WTC11 (cell line): Measurements from ENCODE around the gene NR1H3.

Experiments used
- ELF4 ChIP-seq: sonication (generic); formaldehyde crosslinking; IDR thresholded peaks from 2 replicates; pipeline ENCODE4 v1.8.1; 2022; ENCODE audit warnings: low read depth, mild to moderate bottlenecking, moderate library complexity, missing genetic modification reagents
- FOXJ3 ChIP-seq: sonication (generic); formaldehyde crosslinking; IDR thresholded peaks from 2 replicates; pipeline ENCODE4 v1.9.0; 2021; ENCODE audit warnings: missing genetic modification reagents, mild to moderate bottlenecking, borderline replicate concordance
- FOXP1 ChIP-seq: sonication (generic); formaldehyde crosslinking; IDR thresholded peaks from 2 replicates; pipeline ENCODE4 v1.8.0; 2022; ENCODE audit warnings: missing genetic modification reagents, mild to moderate bottlenecking, moderate library complexity, borderline replicate concordance
- HMGXB4 ChIP-seq: sonication (generic); formaldehyde crosslinking; IDR thresholded peaks from 2 replicates; pipeline ENCODE4 v1.8.1; 2023; ENCODE audit warnings: mild to moderate bottlenecking, moderate library complexity, missing genetic modification reagents
- MLX ChIP-seq: sonication (generic); formaldehyde crosslinking; IDR thresholded peaks from 2 replicates; pipeline ENCODE4 v1.8.1; 2023; ENCODE audit warnings: mild to moderate bottlenecking, missing genetic modification reagents, moderate library complexity
- NFATC4 ChIP-seq: fragments of 250-450 bp; sonication (Bioruptor Pico); IDR thresholded peaks from 2 replicates; pipeline ENCODE4 v1.9.0; 2021; ENCODE audit warnings: mild to moderate bottlenecking
- OVOL2 ChIP-seq: fragments of 250-450 bp; sonication (Bioruptor Pico); IDR thresholded peaks from 2 replicates; pipeline ENCODE4 v1.9.0; 2021; ENCODE audit warnings: mild to moderate bottlenecking, borderline replicate concordance
- USF2 ChIP-seq: sonication (generic); formaldehyde crosslinking; IDR thresholded peaks from 2 replicates; pipeline ENCODE4 v1.8.1; 2023; ENCODE audit warnings: mild to moderate bottlenecking, missing genetic modification reagents, moderate library complexity
- ZBTB21 ChIP-seq: sonication (generic); formaldehyde crosslinking; IDR thresholded peaks from 2 replicates; pipeline ENCODE4 v1.8.1; 2023; ENCODE audit warnings: mild to moderate bottlenecking, missing genetic modification reagents, borderline replicate concordance
- ZNF263 ChIP-seq: sonication (generic); formaldehyde crosslinking; IDR thresholded peaks from 2 replicates; pipeline ENCODE4 v1.8.1; 2022; ENCODE audit warnings: low read depth, mild to moderate bottlenecking, moderate library complexity, missing genetic modification reagents
- ZNF416 ChIP-seq: fragments of 250-450 bp; sonication (Bioruptor Pico); IDR thresholded peaks from 2 replicates; pipeline ENCODE4 v1.9.0; 2021; ENCODE audit warnings: mild to moderate bottlenecking, inconsistent platforms
- TF ChIP-seq, protein P1 (sequence below): fragments of 200-600 bp; IDR thresholded peaks from 2 replicates; pipeline ENCODE4 v1.8.0; 2022; ENCODE audit warnings: antibody characterized with exemption
- TF ChIP-seq, protein P2 (sequence below): sonication (generic); formaldehyde crosslinking; IDR thresholded peaks from 2 replicates; pipeline ENCODE4 v1.8.0; 2022; ENCODE audit warnings: mild to moderate bottlenecking, missing genetic modification reagents

DNA sequence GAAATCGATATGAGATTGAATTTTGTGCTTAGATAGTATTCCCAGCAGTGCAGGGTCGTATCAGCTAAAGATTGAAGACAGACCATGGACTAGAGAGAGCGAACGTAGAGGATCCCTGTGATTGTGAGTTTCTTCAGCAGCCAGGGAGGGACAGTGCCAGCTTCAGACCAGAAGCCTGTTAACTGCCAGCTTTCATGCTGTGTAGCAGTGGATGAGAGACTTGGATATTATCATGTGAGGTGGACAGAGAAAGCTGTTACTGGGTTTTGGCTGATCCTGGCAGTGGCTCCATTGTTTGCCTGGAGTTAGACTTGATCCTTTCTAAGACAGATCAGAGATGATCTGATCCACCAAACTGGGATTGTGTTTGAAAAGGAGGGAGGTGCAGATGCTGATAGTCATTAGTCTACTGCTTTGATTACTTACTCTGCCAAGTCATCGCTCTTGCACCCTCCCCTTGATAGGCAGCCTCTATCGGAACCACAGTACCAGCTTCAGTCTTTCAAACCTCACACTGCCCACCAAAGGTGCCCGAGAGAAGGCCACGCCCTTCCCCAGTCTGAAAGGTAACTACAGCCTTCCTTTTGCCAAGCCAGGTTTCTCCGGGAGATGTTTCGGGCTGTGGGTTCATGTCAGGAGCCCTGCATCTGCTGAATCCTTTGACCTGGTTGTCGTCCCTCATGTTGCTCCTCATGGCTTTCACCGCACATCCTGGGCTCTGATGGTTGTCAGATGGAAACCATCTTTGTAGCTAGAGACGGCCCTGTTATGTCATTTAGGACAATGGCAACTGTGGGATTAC, 28.4 kb downstream of the NR1H3 start:
- TF ChIP-seq, protein P1, sequence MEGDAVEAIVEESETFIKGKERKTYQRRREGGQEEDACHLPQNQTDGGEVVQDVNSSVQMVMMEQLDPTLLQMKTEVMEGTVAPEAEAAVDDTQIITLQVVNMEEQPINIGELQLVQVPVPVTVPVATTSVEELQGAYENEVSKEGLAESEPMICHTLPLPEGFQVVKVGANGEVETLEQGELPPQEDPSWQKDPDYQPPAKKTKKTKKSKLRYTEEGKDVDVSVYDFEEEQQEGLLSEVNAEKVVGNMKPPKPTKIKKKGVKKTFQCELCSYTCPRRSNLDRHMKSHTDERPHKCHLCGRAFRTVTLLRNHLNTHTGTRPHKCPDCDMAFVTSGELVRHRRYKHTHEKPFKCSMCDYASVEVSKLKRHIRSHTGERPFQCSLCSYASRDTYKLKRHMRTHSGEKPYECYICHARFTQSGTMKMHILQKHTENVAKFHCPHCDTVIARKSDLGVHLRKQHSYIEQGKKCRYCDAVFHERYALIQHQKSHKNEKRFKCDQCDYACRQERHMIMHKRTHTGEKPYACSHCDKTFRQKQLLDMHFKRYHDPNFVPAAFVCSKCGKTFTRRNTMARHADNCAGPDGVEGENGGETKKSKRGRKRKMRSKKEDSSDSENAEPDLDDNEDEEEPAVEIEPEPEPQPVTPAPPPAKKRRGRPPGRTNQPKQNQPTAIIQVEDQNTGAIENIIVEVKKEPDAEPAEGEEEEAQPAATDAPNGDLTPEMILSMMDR: no peak
- TF ChIP-seq ELF4 (CRISPR knock-in tag) (no peak), FOXJ3 (CRISPR knock-in tag) (no peak), MLX (no peak), USF2 (no peak), NFATC4 (CRISPR knock-in tag) (no peak), ZNF263 (CRISPR knock-in tag) (no peak), ZNF416 (CRISPR knock-in tag) (no peak), FOXP1 (CRISPR knock-in tag) (no peak), HMGXB4 (CRISPR knock-in tag) (no peak), ZBTB21 (CRISPR knock-in tag) (no peak), OVOL2 (CRISPR knock-in tag) (no peak)
- TF ChIP-seq, protein P2, sequence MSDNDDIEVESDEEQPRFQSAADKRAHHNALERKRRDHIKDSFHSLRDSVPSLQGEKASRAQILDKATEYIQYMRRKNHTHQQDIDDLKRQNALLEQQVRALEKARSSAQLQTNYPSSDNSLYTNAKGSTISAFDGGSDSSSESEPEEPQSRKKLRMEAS (CRISPR knock-in tag): no peak
